Stimulated activated CD4-positive, alpha-beta T cell treated with anti-CD3 and anti-CD28 coated beads, Interleukin-4, amount 100 ng/mL, for 24 hours (primary cell): ENCODE data around the gene ZNF664.

Experiments used
- DNase-seq: peaks from one replicate; pipeline ENCODE4 v3.0.0-alpha.2; 2020

The ZNF664 gene

GRCh38 chr12:123960029-123960735, 12.8 kb upstream of the ZNF664 start:
- no peak for DNase-seq

- no peak for DNase-seq
These were observed 12.2 kb upstream of the ZNF664 start for GRCh38 chr12:123960856-123961255.

GRCh38 chr12:123961585-123962345, 11.2 kb upstream of the ZNF664 start:
- no peak for DNase-seq

GRCh38 chr12:123962513-123962912, 10.5 kb upstream of the ZNF664 start:
- no peak for DNase-seq

GRCh38 chr12:123963821-123964220, 9.2 kb upstream of the ZNF664 start:
- no peak for DNase-seq

- no peak for DNase-seq
These were observed 7.6 kb upstream of the ZNF664 start for GRCh38 chr12:123965382-123965781.

- no peak for DNase-seq
These were observed 6.4 kb upstream of the ZNF664 start for GRCh38 chr12:123966596-123966995.

GRCh38 chr12:123967121-123967586, 5.9 kb upstream of the ZNF664 start:
- DNase-seq, result no peak

GRCh38 chr12:123971449-123971769, 1.6 kb upstream of the ZNF664 start:
- no peak for DNase-seq

- peak; percentile 42 for DNase-seq
These were observed 1.1 kb upstream of the ZNF664 start for GRCh38 chr12:123971770-123972456.

GRCh38 chr12:123973552-123974341, 732 bp downstream of the ZNF664 start:
- DNase-seq, result peak; percentile 12

GRCh38 chr12:123976227-123976826, 3.3 kb downstream of the ZNF664 start:
- no peak for DNase-seq

GRCh38 chr12:123979566-123979965, 6.6 kb downstream of the ZNF664 start:
- no peak for DNase-seq

- DNase-seq, result no peak
These were observed 9.3 kb downstream of the ZNF664 start for GRCh38 chr12:123982269-123982668.

GRCh38 chr12:123983822-123984485, 10.9 kb downstream of the ZNF664 start:
- peak; percentile 40 for DNase-seq

GRCh38 chr12:123984903-123985302, 11.9 kb downstream of the ZNF664 start:
- DNase-seq, result no peak

- DNase-seq, result no peak
These were observed 13.5 kb downstream of the ZNF664 start for GRCh38 chr12:123986374-123986965.

GRCh38 chr12:123987022-123987421, 14.0 kb downstream of the ZNF664 start:
- no peak for DNase-seq

GRCh38 chr12:123989168-123989567, 16.2 kb downstream of the ZNF664 start:
- DNase-seq, result no peak

GRCh38 chr12:123989753-123990152, 16.7 kb downstream of the ZNF664 start:
- no peak for DNase-seq

- DNase-seq, result no peak
These were observed 17.5 kb downstream of the ZNF664 start for GRCh38 chr12:123990511-123990910.
